HepG2 (cell line): ENCODE data around the gene TMEM204. TPM values are rescaled to one million over a fixed set of nuclear protein-coding genes. Genes with fewer than 3 reads are reported as not detected.

Experiments
- ATAC-seq: fragments of 200-7000 bp; cut with Tn5 transposase; 3 replicates; pipeline ENCODE4 v1.9.1; 2020; ENCODE audit warnings: mild to moderate bottlenecking, moderate library complexity
- BruUV-seq: library from RNA; stranded (reverse); fragments of 400-500 nt; replicated peaks from 2 replicates; lab custom pipeline; 2021; lab: Mats Ljungman, UMichigan
- CTCF ChIA-PET: fragments of 300-600 bp; formaldehyde crosslinking; extraction: SDS; loops from one replicate; lab custom pipeline; 2021; ENCODE audit warnings: low total read pairs, inconsistent platforms, low intra/inter-chr PET ratio; lab: Yijun Ruan, JAX
- POLR2A ChIA-PET: fragments of 350-600 bp; sonication (Branson Sonifier 250); formaldehyde crosslinking; loops from one replicate; lab custom pipeline; 2020; ENCODE audit warnings: antibody characterized with exemption, inconsistent platforms; lab: Yijun Ruan, JAX
- DNase-seq: peaks from one replicate; pipeline ENCODE4 v3.0.0-alpha.2; 2015; ENCODE audit warnings: low spot score
- FAIRE-seq: peaks from 3 replicates; lab custom pipeline; 2011; peaks lifted over from hg19 to GRCh38; lab: Jason Lieb, UNC
- H2AFZ ChIP-seq: one replicate; pipeline ENCODE4 v1.6.1; 2011; ENCODE audit warnings: low read length, inconsistent platforms
- H3K27ac ChIP-seq: fragments of 300-600 bp; 3 replicates; pipeline ENCODE4 v1.8.0; 2011; ENCODE audit warnings: mixed run types, mild to moderate bottlenecking, mixed read lengths, low read length, inconsistent platforms; ENCODE audit not compliant: insufficient read depth; ENCODE audit errors: extremely low read length
- H3K27me3 ChIP-seq, 2 experiments: fragments of 200-600 bp in 1 of 2; 2 replicates in 1 of 2; 3 replicates in 1 of 2; pipeline versions ENCODE4 v1.6.0 to v1.8.0; 2011; ENCODE audit warnings: low read length in 2 of 2, mild to moderate bottlenecking in 2 of 2, moderate library complexity in 2 of 2, inconsistent platforms in 1 of 2; ENCODE audit not compliant: insufficient read depth in 2 of 2, control insufficient read depth in 1 of 2
- H3K36me3 ChIP-seq, 2 experiments: fragments of 200-600 bp in 1 of 2; replicated peaks in 1 of 2; 2 replicates in 1 of 2; 3 replicates in 1 of 2; pipeline versions ENCODE4 v1.5.1 to v1.8.0; 2011; ENCODE audit warnings: low read length in 2 of 2, inconsistent platforms in 1 of 2; ENCODE audit not compliant: insufficient read depth in 2 of 2, control insufficient read depth in 1 of 2
- H3K4me1 ChIP-seq: 2 replicates; pipeline ENCODE4 v1.5.1; 2012; ENCODE audit warnings: low read length, inconsistent platforms; ENCODE audit not compliant: insufficient read depth
- H3K4me2 ChIP-seq: 2 replicates; pipeline ENCODE4 v1.6.0; 2011; ENCODE audit warnings: low read depth, low read length, inconsistent platforms
- H3K4me3 ChIP-seq, 3 experiments: fragments of 200-600 bp in 1 of 3; sonication (generic), shearing (Covaris generic) in 1 of 3; replicated peaks in 1 of 3; 2 replicates each; pipeline ENCODE4 v1.5.1; 2011 to 2016; ENCODE audit warnings: low read length in 3 of 3, inconsistent platforms in 2 of 3, low read depth in 2 of 3, mild to moderate bottlenecking in 2 of 3, control low read depth in 1 of 3, mixed read lengths in 1 of 3; ENCODE audit not compliant: insufficient read depth in 1 of 3
- H3K79me2 ChIP-seq: one replicate; pipeline ENCODE4 v1.6.1; 2011; ENCODE audit warnings: low read length, inconsistent platforms; ENCODE audit not compliant: insufficient read depth
- H3K9ac ChIP-seq: 2 replicates; pipeline ENCODE4 v1.6.0; 2011; ENCODE audit warnings: mild to moderate bottlenecking, low read depth, low read length, inconsistent platforms; ENCODE audit not compliant: insufficient read depth
- H3K9me3 ChIP-seq: 2 replicates; pipeline ENCODE4 v1.5.1; 2012; ENCODE audit warnings: mild to moderate bottlenecking, low read length
- H4K20me1 ChIP-seq: 2 replicates; pipeline ENCODE4 v1.6.0; 2011; ENCODE audit warnings: inconsistent platforms, mild to moderate bottlenecking, low read length, moderate library complexity; ENCODE audit not compliant: insufficient read depth
- FOXK2 ChIP-seq: fragments of 450-650 bp; IDR thresholded peaks from 2 replicates; pipeline ENCODE4 v1.6.1; 2016
- GMEB2 ChIP-seq: IDR thresholded peaks from 2 replicates; pipeline ENCODE4 v1.6.1; 2016; ENCODE audit warnings: missing biosample characterization, missing genetic modification reagents, low read depth
- ISL2 ChIP-seq: sonication (generic); formaldehyde crosslinking; IDR thresholded peaks from 2 replicates; pipeline ENCODE4 v1.5.0; 2020; ENCODE audit warnings: missing genetic modification reagents
- MAFG ChIP-seq: sonication (generic); formaldehyde crosslinking; IDR thresholded peaks from 2 replicates; pipeline ENCODE4 v1.5.1; 2020; ENCODE audit warnings: mild to moderate bottlenecking, missing genetic modification reagents
- MBD4 ChIP-seq: IDR thresholded peaks from 2 replicates; pipeline ENCODE4 v1.6.1; 2012; ENCODE audit warnings: low read length, inconsistent platforms, borderline replicate concordance
- NR2F1 ChIP-seq, 2 experiments: fragments of 450-650 bp in 1 of 2; formaldehyde crosslinking in 1 of 2; IDR thresholded peaks; 2 replicates each; pipeline versions ENCODE4 v1.5.0 to v1.6.1; 2016 to 2020; ENCODE audit warnings: mild to moderate bottlenecking in 1 of 2, missing compliant biosample characterization in 1 of 2, missing genetic modification reagents in 1 of 2, moderate library complexity in 1 of 2
- PCBP2 ChIP-seq: fragments of 200-400 bp; formaldehyde crosslinking; optimal IDR thresholded peaks from 2 replicates; pipeline ENCODE3; 2018; ENCODE audit warnings: low read length, low read depth; ENCODE audit not compliant: poor library complexity, severe bottlenecking
- PLRG1 ChIP-seq: fragments of 450-650 bp; conservative IDR thresholded peaks from 2 replicates; pipeline ENCODE4 v1.6.1; 2016
- ZBTB42 ChIP-seq: sonication (generic); formaldehyde crosslinking; IDR thresholded peaks from 2 replicates; pipeline ENCODE4 v1.5.0; 2020; ENCODE audit warnings: mild to moderate bottlenecking, missing genetic modification reagents
- ZNF335 ChIP-seq: sonication (generic); formaldehyde crosslinking; IDR thresholded peaks from 2 replicates; pipeline ENCODE4 v1.4.0; 2020; ENCODE audit warnings: missing genetic modification reagents
- ZNF530 ChIP-seq: sonication (generic); formaldehyde crosslinking; IDR thresholded peaks from 2 replicates; pipeline ENCODE4 v1.5.0; 2020; ENCODE audit warnings: low read depth, mild to moderate bottlenecking, missing genetic modification reagents
- ZNF598 ChIP-seq: sonication (generic); formaldehyde crosslinking; IDR thresholded peaks from 2 replicates; pipeline ENCODE4 v1.5.1; 2020; ENCODE audit warnings: mild to moderate bottlenecking, missing genetic modification reagents, borderline replicate concordance
- ZNF7 ChIP-seq: IDR thresholded peaks from 2 replicates; pipeline ENCODE4 v1.6.1; 2016; ENCODE audit warnings: missing biosample characterization, missing genetic modification reagents
- ZNF782 ChIP-seq: sonication (generic); formaldehyde crosslinking; IDR thresholded peaks from 2 replicates; pipeline ENCODE4 v1.4.0; 2020; ENCODE audit warnings: missing genetic modification reagents, mild to moderate bottlenecking, borderline replicate concordance
- ZNF784 ChIP-seq: sonication (generic); formaldehyde crosslinking; IDR thresholded peaks from 2 replicates; pipeline ENCODE4 v1.5.1; 2020; ENCODE audit warnings: missing genetic modification reagents, mild to moderate bottlenecking, borderline replicate concordance
- ZSCAN25 ChIP-seq: sonication (generic); formaldehyde crosslinking; IDR thresholded peaks from 2 replicates; pipeline ENCODE4 v1.8.0; 2022; ENCODE audit warnings: mild to moderate bottlenecking, missing genetic modification reagents
- WGBS: methylation state at CpG from one replicate; pipeline ENCODE4 v1.1.6; 2017; ENCODE audit warnings: low lambda C conversion rate; 5-methylcytosine and 5-hydroxymethylcytosine counted together
- in situ Hi-C: cut with HindIII; loops from 2 replicates; pipeline ENCODE4 v1.10.0; 2017; ENCODE audit warnings: low pct_unique_long_range_greater_than_20kb; ENCODE audit not compliant: extremely low pct_ligation_motif_present
- intact Hi-C: fragments of 100-400 bp; cut with micrococcal nuclease; formaldehyde crosslinking; loops from one replicate; pipeline ENCODE4 v1.10.0; 2022; ENCODE audit not compliant: unreplicated experiment
- polyA plus RNA-seq, 8 experiments: library from polyadenylated mRNA; depleted of rRNA in 3 of 8; stranded (reverse) in 7 of 8; unstranded in 1 of 8; fragments of >200 nt; fragmentation: Illumina TruSeq in 4 of 8; extraction: Trizol in 4 of 8; gene quantifications; 2 replicates each; pipeline versions ENCODE4 v1.2.1 to v1.2.3, GENCODE V29; 2011 to 2016; ENCODE audit warnings: low read depth in 4 of 8, missing spikeins in 1 of 8, mixed read lengths in 1 of 8; ENCODE audit not compliant: insufficient read depth in 1 of 8
- total RNA-seq, 5 experiments: library from RNA; depleted of rRNA; stranded (reverse); fragments of >200 nt; fragmentation: Illumina TruSeq; extraction: Trizol; gene quantifications; 2 replicates each; pipeline ENCODE4 v1.2.3, GENCODE V29; 2016; ENCODE audit warnings: low read depth in 1 of 5

TMEM204 gene
- total and polyA plus RNA-seq, 2 of the 13 experiments (the other 11 are each of a cell fraction or from before 2014, with no cell fraction given), result not detected

GRCh38 chr16:1520461-1520860, 13.0 kb upstream of the TMEM204 start:
- WGBS, result 100% methylated on average over 3 of the region's 19 CpGs

GRCh38 chr16:1523581-1524245, 9.8 kb upstream of the TMEM204 start:
- H3K4me1 ChIP-seq, result peaks cover 12% of the 10 kb centered on the region
- ChIA-PET CTCF (no interaction called here), POLR2A (no interaction called here)
- no peak overlapping the region for H2AFZ ChIP-seq
- WGBS, result 91% methylated on average over 12 of the region's 30 CpGs
- no peak for FAIRE-seq
- no peaks in the 10 kb centered on the region for H3K27me3 ChIP-seq
- DNase-seq, result no peak
- H3K27ac ChIP-seq, result no peak overlapping the region
- no peak overlapping the region for H3K4me3 ChIP-seq
- TF ChIP-seq ZBTB42 (CRISPR knock-in tag) (no peak), ZNF530 (CRISPR knock-in tag) (no peak), MBD4 (no peak), FOXK2 (no peak), ZNF782 (CRISPR knock-in tag) (no peak), ZNF7 (no peak), ZNF335 (no peak), GMEB2 (no peak), ISL2 (CRISPR knock-in tag) (no peak), ZSCAN25 (CRISPR knock-in tag) (no peak), ZNF598 (CRISPR knock-in tag) (no peak), PCBP2 (no peak), ZNF784 (CRISPR knock-in tag) (no peak)
- no peaks in the 10 kb centered on the region for H3K9me3 ChIP-seq
- no peak for ATAC-seq
- H3K79me2 ChIP-seq, result no peaks in the 10 kb centered on the region
- intact Hi-C loops, result no loop called here
- in situ Hi-C loops, result no loop called here
- no peaks in the 10 kb centered on the region for H4K20me1 ChIP-seq
- no TSS peak for BruUV-seq
- no peak overlapping the region for H3K4me2 ChIP-seq
- no peak overlapping the region for H3K9ac ChIP-seq
- no peaks in the 10 kb centered on the region; a peak in 1 of 5 replicates for H3K36me3 ChIP-seq

More at GRCh38 chr16:1520461-1520860, 13.0 kb upstream of the TMEM204 start:
- ATAC-seq (no peak), FAIRE-seq (no peak), DNase-seq (no peak)
- H4K20me1 ChIP-seq, result no peaks in the 10 kb centered on the region
- in situ Hi-C loops, result no loop called here
- no peaks in the 10 kb centered on the region for H3K79me2 ChIP-seq
- ChIA-PET CTCF (no interaction called here), POLR2A (no interaction called here)
- no peak overlapping the region for H3K27ac ChIP-seq
- no peaks in the 10 kb centered on the region; a peak in 1 of 5 replicates for H3K36me3 ChIP-seq
- no peaks in the 10 kb centered on the region for H3K4me1 ChIP-seq
- intact Hi-C loops, result no loop called here
- TF ChIP-seq PLRG1, result no peak
- no peak for TF ChIP-seq NR2F1 (CRISPR knock-in tag; IDR thresholded peaks at IDR 0.05)
- TF ChIP-seq MAFG, result no peak
- no peak overlapping the region for H3K4me2 ChIP-seq
- H3K9ac ChIP-seq, result no peak overlapping the region
- no peaks in the 10 kb centered on the region for H3K9me3 ChIP-seq
- no peak overlapping the region for H3K4me3 ChIP-seq
- no peaks in the 10 kb centered on the region for H3K27me3 ChIP-seq
- no TSS peak for BruUV-seq
- H2AFZ ChIP-seq, result no peak overlapping the region
